Natural killer cell (primary cell): ENCODE data around the gene PRRG1. TPM values are rescaled to one million over a fixed set of nuclear protein-coding genes. Genes with fewer than 3 reads are reported as not detected.

Experiments
- ATAC-seq, 3 donors: fragments of 150-1000 bp in 2 of 3; fragments of 200-7000 bp in 1 of 3; cut with Tn5 transposase; 1 replicate in 1 of 3; 2 replicates in 2 of 3; pipeline ENCODE4 v1.10.0; 2021; ENCODE audit warnings: mild to moderate bottlenecking in 2 of 3, moderate library complexity in 2 of 3
- DNase-seq, 2 donors: peaks; one replicate each; pipeline versions ENCODE4 v3.0.0 to v3.0.0-alpha.2; 2013 to 2021; ENCODE audit warnings: mixed read lengths in 1 of 2
- H3K27ac ChIP-seq: one replicate; pipeline ENCODE4 v1.5.1; 2013; ENCODE audit warnings: mild to moderate bottlenecking, low read length
- H3K27me3 ChIP-seq: one replicate; pipeline ENCODE4 v1.6.1; 2013; ENCODE audit warnings: low read length; ENCODE audit not compliant: control insufficient read depth, insufficient read depth
- H3K36me3 ChIP-seq: one replicate; pipeline ENCODE4 v1.6.1; 2013; ENCODE audit warnings: low read length; ENCODE audit not compliant: control insufficient read depth, insufficient read depth
- H3K4me1 ChIP-seq: one replicate; pipeline ENCODE4 v1.6.1; 2013; ENCODE audit warnings: low read length; ENCODE audit not compliant: control insufficient read depth, insufficient read depth
- H3K4me3 ChIP-seq: one replicate; pipeline ENCODE4 v1.5.1; 2013; ENCODE audit warnings: low read length
- H3K9me3 ChIP-seq: one replicate; pipeline ENCODE4 v1.6.1; 2013; ENCODE audit warnings: low read length; ENCODE audit not compliant: control insufficient read depth, insufficient read depth
- H3K27ac Mint-ChIP-seq, 2 donors: one replicate each; pipeline ENCODE4 v1.8.0; 2022; ENCODE audit warnings: mild to moderate bottlenecking in 2 of 2, mixed read lengths in 2 of 2, moderate library complexity in 1 of 2
- H3K27me3 Mint-ChIP-seq, 2 donors: one replicate each; pipeline ENCODE4 v1.8.0; 2022; ENCODE audit warnings: low read depth in 2 of 2, mixed read lengths in 2 of 2
- H3K36me3 Mint-ChIP-seq: one replicate; pipeline ENCODE4 v1.8.0; 2022; ENCODE audit warnings: mixed read lengths
- H3K4me1 Mint-ChIP-seq, 2 donors: one replicate each; pipeline ENCODE4 v1.8.0; 2022; ENCODE audit warnings: mixed read lengths in 2 of 2
- H3K4me3 Mint-ChIP-seq: one replicate; pipeline ENCODE4 v1.8.0; 2022; ENCODE audit warnings: mild to moderate bottlenecking, moderate library complexity, mixed read lengths
- H3K9me3 Mint-ChIP-seq, 2 donors: one replicate each; pipeline ENCODE4 v1.8.0; 2022; ENCODE audit warnings: mixed read lengths in 2 of 2
- CTCF ChIP-seq: fragments of 200-600 bp; IDR thresholded peaks from one replicate; pipeline ENCODE4 v1.8.0; 2022; ENCODE audit warnings: antibody characterized with exemption
- whole genome bisulfite sequencing: methylation state at CpG from one replicate; pipeline ENCODE4 v1.1.7; 2013; ENCODE audit warnings: missing lambda C conversion rate; ENCODE audit not compliant: insufficient coverage; 5-methylcytosine and 5-hydroxymethylcytosine counted together
- intact Hi-C: fragments of 100-400 bp; cut with micrococcal nuclease; formaldehyde crosslinking; loops from one replicate; pipeline ENCODE4 v1.14.2; 2022
- total RNA-seq, 4 donors: library from RNA; stranded (reverse); fragments of 120-200 nt in 1 of 4; gene quantifications; one replicate each; pipeline versions ENCODE4 v1.2.3 to v1.2.4, GENCODE V29; 2013 to 2022

PRRG1 gene
- total RNA-seq, 3 donors from 2014 or later (not counting 1 experiment from before 2014, with no cell fraction given): not detected

GRCh38 chrX:37331546-37331945, 17.6 kb upstream of the PRRG1 start:
- no peak overlapping the region for H3K4me3 Mint-ChIP-seq
- intact Hi-C loops: no loop called here

GRCh38 chrX:37332055-37332454, 17.1 kb upstream of the PRRG1 start:
- no peaks in the 10 kb centered on the region for H3K36me3 ChIP-seq
- no peaks in the 10 kb centered on the region for H3K9me3 ChIP-seq
- ATAC-seq: no peak
- H3K27ac ChIP-seq: no peak overlapping the region
- Mint-ChIP-seq H3K27me3 (peaks cover 0 to 19% of the 10 kb centered on the region in 2 donors), H3K4me3 (no peak overlapping the region), H3K27ac (no peak overlapping the region), H3K36me3 (no peaks in the 10 kb centered on the region), H3K4me1 (no peaks in the 10 kb centered on the region), H3K9me3 (no peaks in the 10 kb centered on the region)
- H3K4me3 ChIP-seq: no peak overlapping the region
- WGBS: no CpG with 5 or more reads among the region's 2 CpGs
- intact Hi-C loops: no loop called here
- no peak for TF ChIP-seq CTCF
- no peak for DNase-seq
- H3K4me1 ChIP-seq: no peaks in the 10 kb centered on the region
- H3K27me3 ChIP-seq: no peaks in the 10 kb centered on the region

More at GRCh38 chrX:37331546-37331945, 17.6 kb upstream of the PRRG1 start:
- no peaks in the 10 kb centered on the region for H3K4me1 ChIP-seq
- H3K36me3 ChIP-seq: no peaks in the 10 kb centered on the region
- WGBS: 72% methylated on average over 2 of the region's 4 CpGs
- no peak for DNase-seq
- no peak overlapping the region for H3K27ac ChIP-seq
- TF ChIP-seq CTCF: no peak
- no peak overlapping the region for H3K4me3 ChIP-seq
- H3K9me3 ChIP-seq: no peaks in the 10 kb centered on the region
- Mint-ChIP-seq H3K36me3 (no peaks in the 10 kb centered on the region), H3K27me3 (peaks cover 0 to 19% of the 10 kb centered on the region in 2 donors), H3K4me1 (no peaks in the 10 kb centered on the region), H3K9me3 (no peaks in the 10 kb centered on the region), H3K27ac (no peak overlapping the region)
- ATAC-seq: no peak
- no peaks in the 10 kb centered on the region for H3K27me3 ChIP-seq

GRCh38 chrX:37332987-37333658, 16.0 kb upstream of the PRRG1 start:
- Histone ChIP-seq H3K27ac (no peak overlapping the region), H3K27me3 (no peaks in the 10 kb centered on the region), H3K9me3 (no peaks in the 10 kb centered on the region), H3K4me1 (no peaks in the 10 kb centered on the region), H3K4me3 (no peak overlapping the region), H3K36me3 (no peaks in the 10 kb centered on the region)
- no peak overlapping the region for H3K4me3 Mint-ChIP-seq
- TF ChIP-seq CTCF: no peak
- no peak overlapping the region for H3K27ac Mint-ChIP-seq
- H3K4me1 Mint-ChIP-seq: no peaks in the 10 kb centered on the region
- WGBS: 98% methylated on average over 6 of the region's 8 CpGs
- no peaks in the 10 kb centered on the region for H3K9me3 Mint-ChIP-seq
- intact Hi-C loops: no loop called here
- DNase-seq: no peak
- no peaks in the 10 kb centered on the region for H3K36me3 Mint-ChIP-seq
- no peak for ATAC-seq
- H3K27me3 Mint-ChIP-seq: peaks cover 0 to 19% of the 10 kb centered on the region in 2 donors

GRCh38 chrX:37347420-37347819, 1.7 kb upstream of the PRRG1 start:
- Mint-ChIP-seq H3K9me3 (peaks cover 4 to 5% of the 10 kb centered on the region in 2 donors), H3K27ac (no peak overlapping the region), H3K36me3 (no peaks in the 10 kb centered on the region), H3K4me3 (no peak overlapping the region), H3K27me3 (peaks cover 20 to 27% of the 10 kb centered on the region in 2 donors), H3K4me1 (no peaks in the 10 kb centered on the region)
- no peak for ATAC-seq
- H3K4me3 ChIP-seq: no peak overlapping the region
- DNase-seq: no peak
- H3K27me3 ChIP-seq: peaks cover 2% of the 10 kb centered on the region
- no peaks in the 10 kb centered on the region for H3K36me3 ChIP-seq
- H3K9me3 ChIP-seq: no peaks in the 10 kb centered on the region
- peaks cover 7% of the 10 kb centered on the region for H3K4me1 ChIP-seq
- no peak for TF ChIP-seq CTCF
- H3K27ac ChIP-seq: no peak overlapping the region
- intact Hi-C loops: no loop called here
- 82% methylated on average over 1 of the region's 1 CpG for WGBS
